GM12875 (cell line): ENCODE data around the gene SLC30A2.

Experiments used
- H3K4me3 ChIP-seq: one replicate; pipeline ENCODE4 v1.5.1; 2011; ENCODE audit warnings: low read depth, low read length, control low read depth
- CTCF ChIP-seq: IDR thresholded peaks from 2 replicates; pipeline ENCODE4 v1.5.1; 2011; ENCODE audit warnings: low read depth, mild to moderate bottlenecking, control low read depth, inconsistent platforms, low read length, moderate library complexity, borderline replicate concordance; ENCODE audit not compliant: insufficient read depth

The SLC30A2 gene

GRCh38 chr1:26047278-26047874 is 1.5 kb upstream of the SLC30A2 start:
- TF ChIP-seq CTCF = no peak
- no peak overlapping the region for H3K4me3 ChIP-seq

GRCh38 chr1:26046246-26047095 is 553 bp upstream of the SLC30A2 start:
- no peak for TF ChIP-seq CTCF
- no peak overlapping the region for H3K4me3 ChIP-seq

- no peak overlapping the region for H3K4me3 ChIP-seq
- TF ChIP-seq CTCF = no peak
These were observed 772 bp downstream of the SLC30A2 start for GRCh38 chr1:26044971-26045721.

- no peak overlapping the region for H3K4me3 ChIP-seq
- TF ChIP-seq CTCF = no peak
These were observed 1.5 kb downstream of the SLC30A2 start for GRCh38 chr1:26044414-26044813.

GRCh38 chr1:26043765-26044164 is 2.2 kb downstream of the SLC30A2 start:
- H3K4me3 ChIP-seq = no peak overlapping the region
- TF ChIP-seq CTCF = no peak

- TF ChIP-seq CTCF = no peak
- H3K4me3 ChIP-seq = no peak overlapping the region
These were observed 3.9 kb downstream of the SLC30A2 start for GRCh38 chr1:26041978-26042377.
